ENCODE results near the gene BAIAP2.
"Not testable (repeated sequence)": the region's sequence is repeated elsewhere in the genome, so short reads cannot be mapped to it uniquely, and the experiment has no call there.

BAIAP2 gene

DNA sequence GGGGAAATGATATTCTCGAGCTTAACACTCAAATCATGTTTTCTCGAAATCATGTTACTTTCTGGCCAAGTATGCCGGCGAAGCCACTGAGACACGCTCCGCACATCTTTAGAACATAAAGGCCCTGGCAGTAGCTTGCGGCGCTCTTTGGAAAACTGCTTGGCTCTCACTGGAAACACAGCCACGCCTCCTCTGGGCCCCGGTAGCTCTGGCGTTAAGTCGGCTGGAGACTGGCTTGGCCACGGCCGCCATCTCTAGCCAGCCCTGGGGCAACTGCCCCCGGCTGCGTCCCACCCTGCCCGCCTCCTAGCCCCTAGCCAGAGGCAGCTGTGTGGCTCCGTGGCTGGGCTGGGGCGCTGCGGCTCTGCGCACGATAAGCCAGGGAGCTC lies 9.2 kb upstream of the BAIAP2 start:
- no peak for DNase-seq

DNA sequence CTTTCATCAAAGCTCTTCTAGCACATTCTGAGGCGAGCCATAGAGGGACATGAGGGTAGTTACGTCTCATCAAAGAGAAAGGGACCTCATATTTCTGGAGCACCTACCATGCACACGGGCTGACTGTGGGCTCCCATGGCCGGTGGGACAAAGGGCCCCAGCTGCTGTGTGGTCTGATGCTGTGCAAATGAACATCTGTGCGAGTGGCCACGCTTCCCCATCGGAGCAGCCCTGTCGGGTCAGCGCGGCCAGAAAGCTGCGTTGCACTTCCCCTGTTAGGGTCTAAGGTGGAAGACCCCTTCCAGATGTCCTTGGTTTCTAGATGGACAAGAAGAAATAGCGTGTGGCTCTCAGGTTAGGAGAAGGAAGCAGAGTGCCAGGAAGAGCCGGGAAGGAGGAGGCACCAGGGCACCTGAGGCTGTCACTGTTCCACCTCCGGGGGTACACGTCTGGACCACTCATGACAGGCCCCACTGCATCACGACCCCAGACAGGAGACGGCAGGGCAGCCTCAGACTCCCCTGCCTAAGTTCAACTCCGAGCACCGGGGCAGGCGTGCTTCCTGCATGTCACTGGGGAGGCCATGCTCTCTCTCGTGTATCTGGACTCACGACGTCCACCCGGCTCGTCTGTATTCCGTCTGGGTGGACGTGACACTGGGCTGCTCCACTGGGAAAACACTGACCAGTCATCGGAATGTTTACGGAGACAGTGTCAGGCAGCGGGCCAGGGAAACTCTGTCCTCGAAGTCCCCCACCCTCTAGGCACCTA lies 8.5 kb upstream of the BAIAP2 start:
- no peak for DNase-seq

DNA sequence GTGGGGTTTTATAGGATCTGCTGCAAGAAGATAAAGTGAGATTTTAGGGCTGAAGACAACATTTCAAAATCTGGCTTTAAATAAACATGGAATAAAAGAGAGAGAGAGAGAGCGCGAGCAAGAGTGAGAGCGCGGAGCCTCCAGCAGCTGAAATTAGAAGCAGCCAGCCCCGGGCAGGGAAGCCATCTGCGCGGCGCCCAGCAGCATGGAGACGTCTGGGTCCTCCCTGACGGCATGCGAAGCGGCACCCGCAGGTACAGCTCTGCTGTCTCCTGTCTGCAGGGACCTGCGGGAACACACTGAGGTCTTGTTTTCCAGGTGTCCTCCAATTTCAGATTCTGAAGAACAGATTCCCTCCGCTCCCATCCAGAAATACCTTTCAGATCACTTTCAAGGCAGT lies 7.9 kb upstream of the BAIAP2 start:
- no peak for DNase-seq

DNA sequence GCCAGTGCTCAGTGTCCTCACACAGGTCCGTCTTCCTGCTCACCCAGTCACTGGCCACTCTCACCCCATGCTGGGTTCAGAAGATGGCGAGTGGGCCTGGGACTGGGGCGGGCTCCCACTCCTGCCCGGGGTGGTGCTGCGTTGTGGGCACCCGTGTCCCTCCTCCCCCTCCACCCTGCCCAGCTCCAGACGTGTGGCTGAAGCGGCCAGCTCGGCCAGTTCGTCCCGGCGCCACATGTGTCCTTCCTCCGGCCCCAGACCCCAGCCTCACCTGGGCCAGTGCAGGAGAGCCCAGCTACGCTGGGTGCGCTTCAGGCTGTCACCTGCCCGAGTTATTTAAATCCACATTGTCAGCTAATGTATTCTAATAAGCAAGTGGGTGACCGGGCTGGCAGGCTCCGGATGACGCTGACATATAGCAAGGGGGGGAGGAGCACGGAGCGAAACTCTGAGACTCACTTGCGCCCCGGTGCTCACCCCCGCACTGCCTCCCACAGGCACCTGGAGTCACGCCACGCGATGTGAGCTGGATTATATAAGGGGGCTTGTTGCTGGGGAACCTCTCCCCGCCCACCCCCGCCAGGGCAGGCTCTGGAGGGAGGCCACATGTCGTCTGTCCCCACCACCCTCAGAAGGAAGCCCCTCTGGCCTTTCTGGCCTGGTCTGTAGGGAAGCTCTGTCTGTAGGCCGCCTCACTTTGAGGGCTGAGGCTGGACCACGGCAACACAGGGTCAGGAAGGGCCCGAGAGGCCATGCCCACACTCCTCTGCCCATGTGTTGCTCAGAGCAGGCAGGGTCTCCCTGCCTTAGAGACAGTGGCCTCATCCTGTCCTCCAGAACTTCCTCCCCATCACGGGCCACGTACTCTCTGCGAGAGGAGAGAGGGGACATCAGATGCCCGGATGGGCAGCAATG lies 7.1 kb upstream of the BAIAP2 start:
- DNase-seq = no peak

DNA sequence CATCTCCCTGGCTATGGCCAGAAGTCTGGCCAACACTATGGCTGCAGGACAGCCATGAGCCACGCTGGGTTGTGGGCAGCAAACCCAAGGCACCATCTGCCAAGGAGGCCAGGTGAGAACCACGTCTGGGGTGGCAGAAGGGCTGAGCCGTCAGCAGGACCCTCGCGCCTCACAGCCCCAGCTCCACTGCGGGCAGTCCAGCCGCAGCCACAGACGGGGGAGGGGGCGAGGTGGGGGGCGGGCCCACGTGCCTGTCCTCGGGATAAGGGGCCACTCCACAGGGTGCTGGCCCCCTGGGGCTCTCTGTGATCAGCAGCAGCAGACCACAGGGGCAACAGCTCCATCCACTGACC lies 6.5 kb upstream of the BAIAP2 start:
- no peak for DNase-seq

DNA sequence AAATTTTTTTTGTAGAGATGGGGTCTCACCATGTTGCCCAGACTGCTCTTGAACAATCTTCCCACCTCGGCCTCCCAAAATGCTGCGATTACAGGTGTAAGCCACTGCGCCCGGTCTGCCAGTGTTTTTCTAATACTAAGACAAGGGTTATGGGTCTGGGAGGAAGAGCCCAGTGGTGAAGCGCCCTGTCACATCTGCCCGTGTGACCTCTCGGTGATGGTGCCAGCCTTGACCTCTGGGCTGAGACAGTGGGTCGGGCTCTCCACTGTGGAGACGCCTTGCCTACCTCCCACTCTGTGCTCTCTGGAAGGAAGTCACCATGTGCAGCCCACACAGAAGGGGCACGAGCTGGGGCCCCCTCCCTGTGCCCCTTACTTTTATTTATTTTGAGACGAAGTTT lies 5.1 kb upstream of the BAIAP2 start:
- no peak for DNase-seq

DNA sequence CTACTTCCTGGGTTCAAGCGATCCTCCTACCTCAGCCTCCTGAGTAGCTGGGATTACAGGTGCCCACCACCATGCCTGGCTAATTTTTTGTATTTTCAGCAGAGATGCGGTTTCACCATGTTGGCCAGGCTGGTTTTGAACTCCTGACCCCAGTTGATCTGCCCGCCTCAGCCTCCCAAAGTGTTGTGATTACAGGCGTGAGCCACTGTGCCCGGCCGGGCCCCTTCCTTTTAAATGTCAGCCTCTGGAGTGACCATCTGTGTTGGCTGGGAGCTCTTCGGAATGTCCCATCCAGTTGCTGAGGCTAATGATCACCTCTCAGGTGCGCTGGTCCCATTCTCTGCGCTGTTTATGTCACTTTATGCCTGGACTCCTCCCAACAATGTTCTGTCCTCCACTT lies 4.6 kb upstream of the BAIAP2 start:
- not testable (repeated sequence) for DNase-seq

DNA sequence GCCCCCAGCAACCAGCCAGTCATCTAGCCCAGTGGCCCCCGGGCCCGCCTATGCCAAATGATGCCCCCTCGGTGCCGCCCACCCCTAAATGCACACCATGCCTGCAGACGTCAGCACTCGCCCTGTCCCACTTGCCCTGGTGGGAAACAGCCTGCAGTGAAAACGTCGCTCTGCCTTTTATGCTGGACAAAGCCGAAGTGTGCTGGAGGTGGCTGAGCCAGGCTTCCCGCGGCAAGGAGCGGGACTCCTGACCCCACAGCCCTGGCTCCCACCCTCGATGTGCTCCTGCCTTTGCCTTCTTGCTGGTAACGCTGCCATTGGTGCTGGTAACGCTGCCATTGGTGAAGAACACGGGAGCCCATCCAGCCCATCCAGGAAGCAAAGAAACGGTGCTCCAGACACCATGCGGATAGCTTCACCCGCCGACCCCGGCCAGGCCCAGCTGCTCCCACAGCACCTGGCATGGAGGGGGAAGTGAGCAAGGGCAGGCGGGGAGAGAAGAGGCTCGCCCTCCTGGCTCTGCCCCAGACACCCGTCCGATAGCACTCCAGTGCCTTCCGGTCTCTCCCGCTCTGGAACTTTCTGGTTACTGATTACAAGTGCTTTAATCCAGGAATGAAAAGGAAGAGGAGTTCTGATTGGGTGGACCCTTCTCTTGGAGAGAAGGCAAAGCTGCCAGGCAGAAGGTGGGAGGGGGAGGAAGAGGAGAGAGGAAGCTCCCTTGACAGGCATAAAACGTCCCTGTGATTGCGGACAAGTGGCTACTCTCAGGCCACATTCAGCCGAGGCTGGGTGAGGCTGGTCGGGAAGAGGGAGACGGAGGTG lies 4.0 kb upstream of the BAIAP2 start:
- no peak for DNase-seq

DNA sequence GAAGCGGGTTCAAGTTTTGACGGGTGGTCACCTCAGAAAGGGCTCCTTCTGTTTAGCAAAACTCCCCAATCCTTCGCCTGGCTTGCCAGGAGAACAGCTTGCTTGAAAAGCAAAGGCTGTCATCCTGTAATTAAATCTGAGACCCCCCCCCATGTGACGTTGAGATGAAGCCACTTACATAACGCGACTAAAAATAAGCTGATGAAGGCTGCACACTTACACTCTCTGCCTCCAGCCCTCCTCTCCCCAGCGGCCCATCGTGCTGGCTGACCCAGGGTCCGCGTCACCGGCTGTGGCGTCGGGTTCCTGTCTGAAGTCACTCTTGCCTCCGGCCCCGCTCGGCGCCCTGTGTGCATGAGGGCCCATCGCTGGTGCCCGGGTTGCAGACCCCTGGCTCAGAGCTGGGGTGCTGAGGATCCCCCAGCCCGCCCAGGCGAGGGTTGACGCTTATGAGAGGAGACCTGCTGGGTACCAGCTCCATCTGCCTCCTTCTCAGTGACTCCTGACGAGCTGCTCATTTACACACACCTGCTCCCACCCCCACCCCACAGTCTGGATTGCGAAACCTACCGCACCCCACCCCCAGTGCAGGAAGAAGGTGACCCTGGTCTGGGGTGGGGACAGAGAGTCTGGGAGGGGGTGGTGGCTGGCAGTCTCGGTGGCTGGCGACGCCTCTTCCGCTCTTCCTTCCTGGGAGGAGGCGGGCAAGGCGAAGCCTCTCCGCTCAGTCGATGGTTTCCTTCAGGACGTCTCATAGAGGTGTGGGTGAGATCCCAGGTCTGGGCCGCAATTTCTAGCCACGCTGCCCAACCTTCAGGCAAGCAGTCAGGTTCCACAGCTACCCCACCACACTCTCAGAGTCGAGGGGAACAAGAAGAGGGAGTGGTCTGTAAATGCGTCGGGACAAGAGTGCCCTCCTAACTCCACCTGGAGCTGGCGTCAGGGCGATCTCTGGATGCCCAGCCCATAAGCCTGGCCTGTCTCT lies 3.1 kb upstream of the BAIAP2 start:
- no peak for DNase-seq

DNA sequence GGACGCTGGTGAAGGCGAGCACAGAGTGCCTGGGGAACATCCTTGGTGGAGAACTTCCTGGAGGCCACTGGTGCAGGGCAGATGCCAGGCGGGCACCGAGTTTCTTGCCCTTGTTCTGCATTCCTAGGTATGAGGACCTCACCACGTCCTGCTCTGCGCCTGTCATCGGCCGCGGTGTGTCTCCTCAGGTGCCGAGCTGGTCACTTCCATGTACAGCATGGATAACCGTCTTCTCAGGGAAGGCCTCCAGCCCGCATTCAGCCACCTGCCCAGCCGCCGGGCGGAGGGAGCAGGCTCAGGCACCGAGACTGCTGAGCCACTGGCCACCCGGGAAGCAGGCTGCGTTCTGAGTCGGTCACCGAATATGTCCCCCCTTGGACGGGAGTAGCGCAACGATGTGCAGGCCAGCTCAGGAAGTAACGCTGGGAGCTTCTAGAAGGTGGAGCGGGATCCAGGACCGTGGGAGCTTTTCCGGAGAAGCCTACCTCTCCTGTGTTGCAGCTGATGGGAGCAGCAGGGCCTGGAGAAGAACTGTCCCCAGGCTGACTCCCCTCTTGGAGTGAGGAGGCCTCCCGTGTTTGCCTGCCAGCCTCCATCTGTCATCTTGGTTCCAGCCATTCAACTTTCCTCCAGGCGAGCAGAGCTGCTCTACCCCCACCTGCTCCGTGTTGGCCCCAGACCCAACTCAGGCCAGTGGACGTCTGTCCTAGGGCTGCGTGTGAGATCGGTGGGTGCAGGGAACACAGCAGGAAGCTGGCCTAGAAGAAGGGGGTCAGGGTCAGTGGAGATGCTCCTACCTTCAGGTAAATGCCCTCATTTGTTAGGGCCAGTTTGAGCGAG lies 2.1 kb upstream of the BAIAP2 start:
- no peak for DNase-seq

DNA sequence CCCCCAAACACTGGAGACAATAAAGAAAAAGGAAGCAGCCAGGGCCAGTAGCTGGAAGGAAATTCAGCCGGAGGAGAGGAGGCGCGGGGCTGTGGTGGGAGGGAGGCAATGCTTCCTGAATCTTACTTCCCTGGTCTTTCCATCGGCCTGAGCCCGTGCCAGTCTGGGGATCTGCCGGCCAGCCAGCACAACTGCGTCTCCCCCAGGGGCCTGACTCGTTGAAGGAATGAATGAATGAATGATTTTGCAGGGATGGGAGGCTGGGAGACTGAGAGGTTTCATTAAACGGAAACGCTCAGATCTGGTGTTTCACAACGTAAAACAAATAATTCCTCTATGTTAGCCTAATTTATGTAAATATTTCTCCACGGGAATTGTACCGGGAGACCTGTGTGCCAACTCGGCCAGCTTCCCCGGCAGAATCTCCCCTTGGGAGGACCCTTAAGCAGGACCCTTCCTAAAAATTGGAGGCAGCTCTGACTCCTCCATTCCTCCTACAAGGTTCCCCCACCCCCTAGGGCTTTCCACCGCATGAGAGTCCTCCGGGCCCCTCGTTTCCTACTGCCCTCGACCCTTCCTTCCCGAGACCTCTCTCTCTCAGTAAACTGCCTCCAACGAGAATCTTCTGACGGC lies 1.3 kb upstream of the BAIAP2 start:
- no peak for DNase-seq

DNA sequence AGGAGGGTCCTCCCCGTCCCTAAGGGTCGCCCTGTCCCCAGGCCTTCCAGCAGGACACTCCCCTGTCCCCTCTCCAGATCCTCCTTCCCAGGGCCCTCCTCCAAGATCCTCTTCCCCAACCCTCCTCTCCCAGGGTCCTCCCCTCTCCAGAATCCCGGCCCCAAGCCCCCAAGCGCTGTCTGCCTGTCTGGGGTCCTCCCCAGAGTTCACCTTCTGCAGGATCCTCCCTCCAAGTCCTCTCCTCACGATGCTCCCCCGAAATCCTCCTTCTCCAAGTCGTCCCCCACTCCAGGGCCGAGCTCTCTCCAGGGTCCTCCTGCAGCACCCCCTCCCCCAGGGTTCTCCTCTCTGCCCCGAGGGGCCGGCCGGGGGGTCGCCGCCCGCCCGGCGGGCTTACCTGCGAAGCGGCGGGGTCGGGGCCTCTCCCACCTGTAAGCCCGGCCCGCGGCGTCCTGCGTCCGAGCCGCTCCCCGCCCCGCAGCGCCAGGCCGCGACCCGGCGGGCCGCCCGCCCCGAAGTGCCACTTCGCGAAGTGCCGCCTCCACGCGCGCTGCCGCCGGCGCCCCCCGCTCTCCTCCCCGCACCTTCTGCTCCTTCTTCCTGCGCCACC lies 678 bp upstream of the BAIAP2 start:
- DNase-seq = no peak

DNA sequence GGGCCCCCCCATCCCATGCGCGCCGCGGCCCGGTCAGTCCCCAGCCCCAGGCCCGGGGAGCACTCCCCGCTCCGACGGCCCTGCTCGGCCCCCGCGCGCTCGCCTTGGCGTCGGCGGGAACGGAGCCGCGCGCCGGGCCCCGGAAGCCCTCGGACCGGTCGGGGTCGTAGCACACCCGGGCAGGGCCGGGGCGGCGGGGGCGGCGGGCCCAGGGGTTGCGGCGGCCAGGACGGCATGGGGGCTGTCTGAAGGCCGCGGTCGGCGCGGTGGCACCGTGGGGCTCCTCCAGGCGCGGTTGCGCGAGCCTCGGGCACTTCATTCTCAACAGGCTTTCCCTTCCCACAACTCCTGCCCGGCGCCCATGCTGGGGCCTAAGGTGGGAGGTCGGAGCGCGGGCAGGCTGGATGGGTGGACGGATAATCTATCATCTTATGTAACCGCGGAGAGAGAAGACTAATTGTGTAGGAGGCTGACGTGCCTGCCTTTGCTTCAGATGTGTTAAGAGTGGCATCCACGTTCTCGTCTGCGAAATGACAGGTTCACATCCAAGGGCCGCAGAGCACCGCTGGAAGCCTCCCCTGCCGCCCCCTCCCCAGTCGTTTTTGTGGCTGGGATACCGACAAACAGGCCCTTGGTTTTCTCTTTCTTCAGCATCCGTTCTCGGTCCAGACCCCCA lies 708 bp downstream of the BAIAP2 start:
- no peak for DNase-seq

DNA sequence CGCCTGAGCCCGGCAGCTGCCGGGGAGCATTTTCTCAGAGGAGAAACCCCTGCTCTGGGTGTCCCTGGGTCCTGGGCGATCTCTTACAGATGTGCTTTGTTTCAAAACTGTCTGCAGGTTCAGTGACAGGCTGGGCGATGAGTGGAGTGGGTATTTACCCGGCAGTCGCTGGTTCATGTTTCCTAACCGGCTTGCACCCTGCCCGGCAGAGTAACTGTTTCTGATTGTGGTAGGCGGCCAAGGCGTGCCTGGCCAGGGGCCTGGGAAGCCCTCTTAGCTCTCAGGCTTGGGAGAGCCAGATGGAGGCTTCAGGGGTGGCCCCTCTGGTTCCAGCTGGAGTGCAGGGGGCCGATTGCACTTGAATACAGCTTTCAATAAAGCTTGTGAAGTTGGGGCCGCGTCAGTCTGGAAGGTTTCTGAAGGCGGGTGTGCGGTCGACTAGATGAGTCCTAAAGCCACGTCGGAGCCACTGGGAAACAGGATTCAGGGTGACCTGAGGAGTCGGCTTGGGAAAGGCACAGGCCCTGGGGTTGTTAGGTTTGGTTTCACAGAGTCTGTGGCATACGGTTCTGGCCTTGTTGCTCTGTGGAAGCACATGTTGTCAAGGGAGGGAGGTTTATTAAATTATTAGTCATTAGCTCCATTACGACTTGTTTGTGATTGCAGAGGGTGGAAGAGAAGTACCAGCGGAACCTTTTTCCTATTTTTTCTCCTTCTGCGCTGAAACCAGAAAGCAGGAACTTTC lies 1.4 kb downstream of the BAIAP2 start:
- no peak for DNase-seq

DNA sequence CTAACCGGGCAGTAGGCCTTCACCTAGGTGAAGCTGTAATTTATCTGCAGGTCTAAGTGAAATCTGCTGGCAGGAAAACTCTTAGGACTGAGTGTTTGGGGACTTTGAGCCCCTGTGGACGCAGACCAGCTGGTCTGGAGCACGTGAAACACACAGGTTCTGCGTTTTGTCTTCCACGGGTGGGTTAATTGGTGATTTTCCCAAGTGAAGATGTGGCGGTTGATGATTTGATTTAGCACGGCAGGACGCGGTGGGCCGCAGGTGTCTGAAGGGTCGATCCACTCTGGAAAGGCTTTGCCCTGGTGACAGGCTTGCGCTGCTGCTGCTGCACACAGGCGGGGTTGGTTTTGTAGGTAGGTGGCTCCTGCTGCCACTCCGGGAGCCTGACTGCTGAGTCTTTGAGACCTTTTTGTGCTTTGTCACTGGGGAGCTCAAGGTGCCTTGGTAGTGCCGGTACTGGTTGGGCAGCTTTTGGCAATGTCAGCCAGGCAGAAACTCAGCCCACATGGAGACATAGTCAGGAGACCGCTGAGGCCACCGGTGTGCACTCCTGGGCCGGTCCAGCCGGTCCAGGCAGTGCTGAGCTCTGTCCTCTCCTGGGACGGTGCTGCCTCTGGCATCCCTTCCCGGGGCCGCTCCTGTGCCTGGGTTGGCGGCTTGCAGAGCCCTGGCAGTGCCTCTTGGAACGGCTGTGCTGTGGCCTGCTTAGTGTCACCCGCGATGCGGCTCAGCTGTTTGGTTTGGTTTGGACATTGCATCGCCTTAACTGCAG lies 2.3 kb downstream of the BAIAP2 start:
- DNase-seq = no peak

DNA sequence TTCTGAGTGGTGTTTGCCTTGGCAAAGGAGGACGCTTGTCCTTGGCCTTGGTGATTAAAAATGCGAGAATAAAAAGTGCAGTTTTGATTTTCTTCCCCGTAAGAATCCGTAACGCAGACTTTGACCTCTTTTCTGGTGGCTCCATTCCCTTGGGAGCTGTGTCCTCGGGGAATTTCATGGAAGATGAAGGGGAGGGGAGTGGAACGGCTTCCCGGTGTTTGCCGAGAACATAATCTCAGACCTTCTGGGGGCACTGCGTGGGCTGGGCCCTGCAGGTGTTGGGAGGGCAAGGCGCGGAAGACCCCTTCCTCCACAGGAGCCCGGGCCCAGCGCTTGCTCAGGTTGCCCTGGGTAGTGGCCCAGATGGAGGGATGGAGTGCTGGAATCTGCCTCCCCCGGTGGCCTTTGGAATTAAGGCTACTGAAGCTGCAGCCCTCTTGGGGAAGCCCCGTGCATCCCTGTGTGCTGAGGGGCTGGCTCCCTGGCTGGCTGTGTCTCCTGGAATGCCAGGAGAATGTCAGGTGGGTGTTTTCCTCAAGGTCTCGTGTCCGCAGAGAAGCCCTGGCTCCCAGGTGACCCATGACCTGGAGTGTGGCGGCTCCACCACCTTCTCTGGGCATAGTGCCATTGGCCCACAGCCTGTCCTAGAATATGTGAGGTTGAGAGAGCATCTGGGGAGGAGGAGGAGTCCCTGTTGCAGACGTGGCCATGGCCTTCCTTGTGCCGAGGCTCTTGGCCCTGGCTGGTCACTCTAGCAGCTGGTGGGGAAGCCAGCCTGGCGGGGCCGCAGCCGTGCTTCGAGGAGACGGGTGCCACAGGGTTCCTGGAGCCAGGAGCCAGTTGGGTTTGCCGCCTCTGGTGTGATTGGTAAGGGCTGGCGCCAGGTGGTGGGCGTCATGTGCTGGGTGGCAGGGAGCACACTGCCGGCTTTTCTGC lies 3.1 kb downstream of the BAIAP2 start:
- no peak for DNase-seq

DNA sequence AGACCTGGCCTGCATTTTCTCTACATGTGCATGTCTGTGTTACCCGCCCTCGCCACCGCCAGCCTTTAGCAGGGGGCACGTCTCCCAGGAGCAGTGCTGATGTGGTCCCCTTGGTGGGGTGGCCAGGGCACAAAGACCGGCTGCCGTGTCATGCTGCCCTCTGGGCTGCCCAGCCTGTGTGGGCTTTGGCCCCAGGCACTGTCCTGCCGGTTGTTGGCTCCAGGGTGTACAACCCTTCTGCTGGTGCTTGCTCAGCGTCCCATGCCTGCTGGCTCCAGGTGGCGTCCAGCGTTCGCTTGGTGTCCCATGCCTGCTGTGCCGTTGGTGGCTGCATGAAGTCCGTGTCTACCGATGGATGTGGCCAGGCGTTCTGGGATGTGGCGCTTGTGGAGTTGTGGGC lies 4.1 kb downstream of the BAIAP2 start:
- DNase-seq = no peak
